ENCODE results near the gene RFX8. TPM values are rescaled to one million over a fixed set of nuclear protein-coding genes. Genes with fewer than 3 reads are reported as not detected.
"Not testable (repeated sequence)": the region's sequence is repeated elsewhere in the genome, so short reads cannot be mapped to it uniquely, and the experiment has no call there.

RFX8 gene
- total and polyA plus RNA-seq, 10 of the 15 experiments (the other 5 are each of a cell fraction or from before 2014, with no cell fraction given), result 0.19 TPM; not detected in 9

DNA sequence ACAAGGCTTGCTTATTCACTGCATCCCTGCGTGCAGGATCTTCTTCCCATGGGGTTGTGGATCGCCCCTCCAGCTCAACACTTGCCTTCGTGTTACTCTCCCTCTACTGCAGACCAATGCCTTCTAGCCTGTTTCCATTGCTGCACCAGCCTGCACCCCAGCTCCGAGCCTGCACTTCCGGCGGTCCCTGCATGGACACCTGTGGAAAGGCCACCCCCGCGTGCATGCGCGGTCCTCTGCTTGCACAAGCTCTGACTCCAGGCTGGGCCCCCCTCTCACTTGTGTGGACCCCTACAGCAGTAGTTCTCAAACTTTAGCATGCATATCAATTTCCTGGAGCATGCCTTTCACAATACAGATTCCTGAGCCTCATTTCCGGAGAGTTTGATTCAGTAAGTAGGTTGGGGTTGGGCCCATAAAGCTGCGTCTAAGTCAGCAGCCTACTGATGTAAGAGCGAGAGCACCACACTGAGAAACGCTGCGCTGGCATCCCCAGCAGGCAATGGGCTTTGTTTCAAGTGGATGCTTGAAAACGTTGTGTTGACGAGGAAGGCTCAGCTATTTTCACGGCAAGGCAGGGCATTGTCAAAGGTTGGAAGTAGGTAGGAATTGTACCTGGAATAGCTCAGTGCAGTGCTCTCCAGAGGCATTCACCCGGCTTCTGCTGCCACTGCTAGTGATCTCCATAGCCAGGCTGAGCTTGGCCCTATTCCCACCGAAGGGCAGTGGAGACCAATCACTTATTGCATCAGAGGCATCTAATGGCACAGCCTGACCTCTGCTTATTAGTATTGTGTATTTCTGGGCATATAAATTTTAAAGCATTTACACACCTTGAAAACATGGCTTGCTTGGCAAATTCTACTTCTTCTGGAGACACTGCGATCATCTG, 120.2 kb downstream of the RFX8 start:
- Histone ChIP-seq H3K4me2 (ENCODE audit: control insufficient read depth, insufficient read depth) (no peak overlapping the region), H2AFZ (ENCODE audit: control insufficient read depth, low read depth, low read length) (no peak overlapping the region), H3K9me3 (replicated peaks; ENCODE audit: control insufficient read depth, insufficient read depth, low read length) (no peaks in the 10 kb centered on the region), H3K4me1 (ENCODE audit: control insufficient read depth, insufficient read depth, low read length) (no peaks in the 10 kb centered on the region), H3K4me3 (no peak overlapping the region), H3K79me2 (ENCODE audit: control insufficient read depth, insufficient read depth, low read length) (no peaks in the 10 kb centered on the region), H4K20me1 (ENCODE audit: control insufficient read depth, insufficient read depth) (no peaks in the 10 kb centered on the region), H3K9ac (ENCODE audit: control insufficient read depth, insufficient read depth, low read length) (no peak overlapping the region), H3K27me3 (replicated peaks in 1 of 2; ENCODE audit: control insufficient read depth in 2 of 2, insufficient read depth in 2 of 2, low read length in 1 of 2) (no peaks in the 10 kb centered on the region; a peak in 2 of 4 replicates), H3K36me3 (ENCODE audit: control insufficient read depth in 2 of 2, insufficient read depth in 2 of 2, low read length in 1 of 2) (no peaks in the 10 kb centered on the region), H3K27ac (ENCODE audit: control insufficient read depth, insufficient read depth) (no peak overlapping the region)
- BruUV-seq (replicated peaks), result no TSS peak
- DNase-seq (ENCODE audit: low read depth, low spot score) (no peak), ATAC-seq (no peak), FAIRE-seq (no peak)
- ChIA-PET SMC1A (ENCODE audit: uncharacterized antibody, unreplicated experiment) (no interaction called here), CTCF (interaction anchor here (1.6 kb wide), 1 partner anchor 13 kb away, joined by 4 read pairs; no protein-coding TSS in a partner anchor), POLR2A (no interaction called here), RAD21 (ENCODE audit: unreplicated experiment) (no interaction called here)
- intact Hi-C loops (cut with micrococcal nuclease; ENCODE audit: unreplicated experiment), result loop anchor here (5.0 kb wide), 1 partner anchor 48 kb away; no protein-coding TSS in a partner anchor
- WGBS (ENCODE audit: insufficient coverage, insufficient replicate concordance, low lambda C conversion rate, missing lambda C conversion rate), result 66% methylated on average over 21 of the region's 21 CpGs
- no peak for TF ChIP-seq KLF5 (IDR thresholded peaks at IDR 0.05; ENCODE audit: partially characterized antibody)
- TF ChIP-seq BACH1 (IDR thresholded peaks at IDR 0.05; ENCODE audit: borderline replicate concordance), result no peak
- TF ChIP-seq ZNF24 (IDR thresholded peaks at IDR 0.05), result no peak
- TF ChIP-seq RAD51 (IDR thresholded peaks at IDR 0.05), result no peak
- TF ChIP-seq DPF2 (IDR thresholded peaks at IDR 0.05), result no peak
- TF ChIP-seq CHD4 (IDR thresholded peaks at IDR 0.05), result no peak
- TF ChIP-seq POLR2A (IDR thresholded peaks at IDR 0.05; ENCODE audit: low read depth, low read length), result no peak
- TF ChIP-seq NR2C2 (IDR thresholded peaks at IDR 0.05; ENCODE audit: borderline replicate concordance, control insufficient read depth, insufficient read length, low read depth), result no peak
- TF ChIP-seq MEF2B (IDR thresholded peaks at IDR 0.05; ENCODE audit: partially characterized antibody, poor library complexity, severe bottlenecking), result no peak
- no peak for TF ChIP-seq KAT2A (conservative IDR thresholded peaks at IDR 0.05; ENCODE audit: control insufficient read depth, low read depth, low read length)
- no peak for TF ChIP-seq IKZF1 (conservative IDR thresholded peaks at IDR 0.05)
- TF ChIP-seq HDAC2 (IDR thresholded peaks at IDR 0.05), result no peak
- no peak for TF ChIP-seq MXI1 (IDR thresholded peaks at IDR 0.05; ENCODE audit: low read depth, low read length)
- TF ChIP-seq RAD21 (IDR thresholded peaks at IDR 0.05; ENCODE audit: insufficient read depth, low read depth, low read length), result no peak
- TF ChIP-seq, protein P1, sequence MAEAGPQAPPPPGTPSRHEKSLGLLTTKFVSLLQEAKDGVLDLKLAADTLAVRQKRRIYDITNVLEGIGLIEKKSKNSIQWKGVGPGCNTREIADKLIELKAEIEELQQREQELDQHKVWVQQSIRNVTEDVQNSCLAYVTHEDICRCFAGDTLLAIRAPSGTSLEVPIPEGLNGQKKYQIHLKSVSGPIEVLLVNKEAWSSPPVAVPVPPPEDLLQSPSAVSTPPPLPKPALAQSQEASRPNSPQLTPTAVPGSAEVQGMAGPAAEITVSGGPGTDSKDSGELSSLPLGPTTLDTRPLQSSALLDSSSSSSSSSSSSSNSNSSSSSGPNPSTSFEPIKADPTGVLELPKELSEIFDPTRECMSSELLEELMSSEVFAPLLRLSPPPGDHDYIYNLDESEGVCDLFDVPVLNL (IDR thresholded peaks at IDR 0.05; ENCODE audit: low read depth, low read length), result no peak
- in situ Hi-C loops (cut with MboI), result no loop called here

DNA sequence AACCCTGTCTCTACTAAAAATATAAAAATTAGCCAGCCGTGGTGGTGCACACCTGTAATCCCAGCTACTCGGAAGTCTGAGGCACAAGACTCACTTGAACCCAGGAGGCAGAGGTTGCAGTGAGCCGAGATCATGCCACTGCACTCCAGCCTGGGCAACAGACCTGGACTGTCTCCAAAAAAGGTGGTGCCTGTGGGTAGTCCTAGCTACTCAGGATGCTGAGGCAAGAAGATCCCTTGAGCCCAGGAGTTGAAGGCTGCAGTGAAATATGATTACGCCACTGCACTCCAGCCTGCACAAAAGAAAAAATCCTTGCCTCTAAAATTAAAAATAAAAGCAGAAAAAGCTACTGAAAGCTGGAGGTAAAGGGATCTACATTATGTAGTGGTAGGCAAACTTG, 122.3 kb downstream of the RFX8 start:
- H3K9me3 ChIP-seq (replicated peaks; ENCODE audit: control insufficient read depth, insufficient read depth, low read length); ATAC-seq; H3K79me2 ChIP-seq (ENCODE audit: control insufficient read depth, insufficient read depth, low read length); H3K36me3 ChIP-seq (ENCODE audit: control insufficient read depth in 2 of 2, insufficient read depth in 2 of 2, low read length in 1 of 2); H3K27ac ChIP-seq (ENCODE audit: control insufficient read depth, insufficient read depth); H3K4me2 ChIP-seq (ENCODE audit: control insufficient read depth, insufficient read depth); H4K20me1 ChIP-seq (ENCODE audit: control insufficient read depth, insufficient read depth); DNase-seq (ENCODE audit: low read depth, low spot score); H2AFZ ChIP-seq (ENCODE audit: control insufficient read depth, low read depth, low read length); H3K27me3 ChIP-seq (replicated peaks in 1 of 2; ENCODE audit: control insufficient read depth in 2 of 2, insufficient read depth in 2 of 2, low read length in 1 of 2); H3K9ac ChIP-seq (ENCODE audit: control insufficient read depth, insufficient read depth, low read length); FAIRE-seq; H3K4me1 ChIP-seq (ENCODE audit: control insufficient read depth, insufficient read depth, low read length); POLR2A ChIA-PET; BruUV-seq (replicated peaks); H3K4me3 ChIP-seq; SMC1A ChIA-PET (ENCODE audit: uncharacterized antibody, unreplicated experiment); in situ Hi-C loops (cut with MboI): not testable (repeated sequence)
- ChIA-PET RAD21 (ENCODE audit: unreplicated experiment) (interaction anchor here (1.1 kb wide), 1 partner anchor 10 kb away, joined by 3 read pairs; no protein-coding TSS in a partner anchor), CTCF (interaction anchor here (0.7 kb wide), 1 partner anchor 10 kb away, joined by 3 read pairs; no protein-coding TSS in a partner anchor)
- intact Hi-C loops (cut with micrococcal nuclease; ENCODE audit: unreplicated experiment), result loop anchor here (5.0 kb wide), 1 partner anchor 50 kb away; no protein-coding TSS in a partner anchor
- 49% methylated on average over 4 of the region's 4 CpGs for WGBS (ENCODE audit: insufficient coverage, insufficient replicate concordance, low lambda C conversion rate, missing lambda C conversion rate)

Measured in GM12878 (cell line).